ENCODE data around the gene SRSF7.
"Not testable (repeated sequence)": the region's sequence is repeated elsewhere in the genome, so short reads cannot be mapped to it uniquely, and the experiment has no call there.

Gene SRSF7

GRCh38 chr2:38763228-38763627 is 12.1 kb upstream of the SRSF7 start:
- H3K36me3 ChIP-seq (ENCODE audit: control insufficient read depth in 2 of 2, insufficient read depth in 2 of 2, low read length in 2 of 2) = no peaks in the 10 kb centered on the region
- H3K4me1 ChIP-seq (ENCODE audit: control insufficient read depth in 2 of 2, insufficient read depth in 2 of 2, low read length in 2 of 2) = no peaks in the 10 kb centered on the region
- H3K4me3 ChIP-seq (ENCODE audit: low read length in 2 of 2) = no peak overlapping the region
- H3K9ac ChIP-seq (ENCODE audit: low read depth in 1 of 2, low read length in 2 of 2) = no peak overlapping the region
- H3K9me3 ChIP-seq (ENCODE audit: control insufficient read depth in 2 of 2, low read length in 2 of 2) = no peaks in the 10 kb centered on the region
- H3K27ac ChIP-seq (ENCODE audit: low read depth in 2 of 2, low read length in 2 of 2) = no peak overlapping the region
- no peaks in the 10 kb centered on the region for H3K27me3 ChIP-seq (ENCODE audit: control insufficient read depth in 2 of 2, insufficient read depth in 2 of 2, low read length in 2 of 2)

DNA sequence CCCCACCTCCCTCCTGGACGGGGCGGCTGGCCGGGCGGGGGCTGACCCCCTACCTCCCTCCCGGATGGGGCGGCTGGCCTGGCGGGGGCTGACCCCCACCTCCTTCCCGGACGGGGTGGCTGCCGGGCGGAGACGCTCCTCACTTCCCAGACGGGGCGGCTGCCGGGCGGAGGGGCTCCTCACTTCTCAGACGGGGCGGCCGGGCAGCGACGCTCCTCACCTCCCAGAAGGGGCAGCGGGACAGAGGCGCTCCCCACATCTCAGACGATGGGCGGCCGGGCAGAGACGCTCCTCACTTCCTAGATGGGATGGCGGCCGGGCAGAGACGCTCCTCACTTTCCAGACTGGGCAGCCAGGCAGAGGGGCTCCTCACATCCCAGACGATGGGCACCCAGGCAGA is 4.7 kb upstream of the SRSF7 start:
- not testable (repeated sequence) for H3K4me3 ChIP-seq (ENCODE audit: low read length in 2 of 2); H3K27me3 ChIP-seq (ENCODE audit: control insufficient read depth in 2 of 2, insufficient read depth in 2 of 2, low read length in 2 of 2); H3K9ac ChIP-seq (ENCODE audit: low read depth in 1 of 2, low read length in 2 of 2); H3K36me3 ChIP-seq (ENCODE audit: control insufficient read depth in 2 of 2, insufficient read depth in 2 of 2, low read length in 2 of 2); H3K9me3 ChIP-seq (ENCODE audit: control insufficient read depth in 2 of 2, low read length in 2 of 2); H3K27ac ChIP-seq (ENCODE audit: low read depth in 2 of 2, low read length in 2 of 2); H3K4me1 ChIP-seq (ENCODE audit: control insufficient read depth in 2 of 2, insufficient read depth in 2 of 2, low read length in 2 of 2)

- H3K36me3 ChIP-seq (ENCODE audit: control insufficient read depth in 2 of 2, insufficient read depth in 2 of 2, low read length in 2 of 2) = peaks cover 0 to 2% of the 10 kb centered on the region in 2 donors
- H3K9me3 ChIP-seq (ENCODE audit: control insufficient read depth in 2 of 2, low read length in 2 of 2) = no peaks in the 10 kb centered on the region
- H3K4me3 ChIP-seq (ENCODE audit: low read length in 2 of 2) = peak overlapping the region in 1 of 2 donors; percentile 49
- no peaks in the 10 kb centered on the region for H3K27me3 ChIP-seq (ENCODE audit: control insufficient read depth in 2 of 2, insufficient read depth in 2 of 2, low read length in 2 of 2)
- peaks cover 3 to 10% of the 10 kb centered on the region in 2 donors for H3K4me1 ChIP-seq (ENCODE audit: control insufficient read depth in 2 of 2, insufficient read depth in 2 of 2, low read length in 2 of 2)
- H3K27ac ChIP-seq (ENCODE audit: low read depth in 2 of 2, low read length in 2 of 2) = no peak overlapping the region
- peak overlapping the region in 1 of 2 donors; percentile 0 for H3K9ac ChIP-seq (ENCODE audit: low read depth in 1 of 2, low read length in 2 of 2)
These were observed 3.3 kb upstream of the SRSF7 start for GRCh38 chr2:38754506-38754905.

GRCh38 chr2:38754049-38754448 is 2.9 kb upstream of the SRSF7 start:
- Histone ChIP-seq H3K9me3 (ENCODE audit: control insufficient read depth in 2 of 2, low read length in 2 of 2) (no peaks in the 10 kb centered on the region), H3K36me3 (ENCODE audit: control insufficient read depth in 2 of 2, insufficient read depth in 2 of 2, low read length in 2 of 2) (peaks cover 1 to 6% of the 10 kb centered on the region in 2 donors), H3K9ac (ENCODE audit: low read depth in 1 of 2, low read length in 2 of 2) (peak overlapping the region in 1 of 2 donors; percentile 0), H3K27ac (ENCODE audit: low read depth in 2 of 2, low read length in 2 of 2) (no peak overlapping the region), H3K4me3 (ENCODE audit: low read length in 2 of 2) (peak overlapping the region in 1 of 2 donors; percentile 49), H3K4me1 (ENCODE audit: control insufficient read depth in 2 of 2, insufficient read depth in 2 of 2, low read length in 2 of 2) (peaks cover 7 to 14% of the 10 kb centered on the region in 2 donors), H3K27me3 (ENCODE audit: control insufficient read depth in 2 of 2, insufficient read depth in 2 of 2, low read length in 2 of 2) (no peaks in the 10 kb centered on the region)

DNA sequence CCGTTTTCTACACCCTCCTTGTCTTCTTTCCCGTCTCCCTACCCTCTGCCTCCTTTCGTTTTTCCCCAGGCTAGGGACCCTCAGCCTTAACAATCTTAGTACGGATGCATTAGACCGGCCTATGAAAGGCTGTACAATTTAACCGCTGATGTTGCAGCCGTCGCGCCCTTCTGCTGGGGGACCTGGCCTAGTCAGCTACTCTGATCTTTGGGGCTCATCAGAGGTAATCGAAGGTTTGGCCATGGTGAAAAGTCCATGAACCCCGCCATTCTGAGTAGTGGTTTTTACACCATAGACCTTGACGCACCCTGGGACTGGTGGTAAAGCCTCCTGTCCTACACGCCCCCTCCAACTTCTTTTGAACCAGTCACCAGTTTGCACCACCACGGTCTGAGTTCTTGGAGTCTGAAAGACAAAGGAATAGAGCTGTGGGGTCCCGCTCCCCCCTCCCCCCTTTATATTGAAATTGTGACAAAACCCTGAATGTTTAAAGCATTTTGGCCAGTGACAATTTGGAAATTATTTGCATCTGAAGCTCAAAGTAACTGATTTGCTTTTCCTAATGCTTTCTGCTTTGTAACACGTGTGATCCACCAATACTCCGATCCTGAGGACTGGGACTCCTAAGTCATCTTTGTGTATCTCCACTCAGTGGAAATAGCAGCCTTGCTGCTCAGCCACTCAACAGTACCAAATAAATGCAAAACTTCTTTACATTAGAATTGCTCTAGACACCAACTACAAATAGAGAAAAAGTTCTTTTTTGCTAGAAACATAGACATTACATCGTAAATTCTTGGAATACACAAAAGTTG is 642 bp upstream of the SRSF7 start:
- Histone ChIP-seq H3K9me3 (ENCODE audit: control insufficient read depth in 2 of 2, low read length in 2 of 2) (no peaks in the 10 kb centered on the region), H3K27me3 (ENCODE audit: control insufficient read depth in 2 of 2, insufficient read depth in 2 of 2, low read length in 2 of 2) (no peaks in the 10 kb centered on the region), H3K36me3 (ENCODE audit: control insufficient read depth in 2 of 2, insufficient read depth in 2 of 2, low read length in 2 of 2) (peaks cover 23 to 29% of the 10 kb centered on the region in 2 donors), H3K27ac (ENCODE audit: low read depth in 2 of 2, low read length in 2 of 2) (peak overlapping the region; percentile 92 to 100), H3K4me3 (ENCODE audit: low read length in 2 of 2) (peak overlapping the region; percentile 83 to 100), H3K4me1 (ENCODE audit: control insufficient read depth in 2 of 2, insufficient read depth in 2 of 2, low read length in 2 of 2) (peaks cover 23 to 29% of the 10 kb centered on the region in 2 donors), H3K9ac (ENCODE audit: low read depth in 1 of 2, low read length in 2 of 2) (peak overlapping the region; percentile 93 to 99)

GRCh38 chr2:38750011-38750890 is 910 bp downstream of the SRSF7 start:
- Histone ChIP-seq H3K36me3 (ENCODE audit: control insufficient read depth in 2 of 2, insufficient read depth in 2 of 2, low read length in 2 of 2) (peaks cover 38 to 44% of the 10 kb centered on the region in 2 donors), H3K4me1 (ENCODE audit: control insufficient read depth in 2 of 2, insufficient read depth in 2 of 2, low read length in 2 of 2) (peaks cover 25 to 37% of the 10 kb centered on the region in 2 donors), H3K4me3 (ENCODE audit: low read length in 2 of 2) (peak overlapping the region; percentile 83 to 100), H3K27me3 (ENCODE audit: control insufficient read depth in 2 of 2, insufficient read depth in 2 of 2, low read length in 2 of 2) (no peaks in the 10 kb centered on the region), H3K9me3 (ENCODE audit: control insufficient read depth in 2 of 2, low read length in 2 of 2) (no peaks in the 10 kb centered on the region), H3K9ac (ENCODE audit: low read depth in 1 of 2, low read length in 2 of 2) (peak overlapping the region; percentile 93 to 99), H3K27ac (ENCODE audit: low read depth in 2 of 2, low read length in 2 of 2) (peak overlapping the region; percentile 92 to 100)

- H3K27me3 ChIP-seq (ENCODE audit: control insufficient read depth in 2 of 2, insufficient read depth in 2 of 2, low read length in 2 of 2) = no peaks in the 10 kb centered on the region
- H3K4me3 ChIP-seq (ENCODE audit: low read length in 2 of 2) = peak overlapping the region; percentile 83 to 100
- peaks cover 25 to 41% of the 10 kb centered on the region in 2 donors for H3K4me1 ChIP-seq (ENCODE audit: control insufficient read depth in 2 of 2, insufficient read depth in 2 of 2, low read length in 2 of 2)
- H3K9me3 ChIP-seq (ENCODE audit: control insufficient read depth in 2 of 2, low read length in 2 of 2) = no peaks in the 10 kb centered on the region
- H3K9ac ChIP-seq (ENCODE audit: low read depth in 1 of 2, low read length in 2 of 2) = peak overlapping the region; percentile 93 to 99
- H3K27ac ChIP-seq (ENCODE audit: low read depth in 2 of 2, low read length in 2 of 2) = no peak overlapping the region
- peaks cover 47 to 51% of the 10 kb centered on the region in 2 donors for H3K36me3 ChIP-seq (ENCODE audit: control insufficient read depth in 2 of 2, insufficient read depth in 2 of 2, low read length in 2 of 2)
These were observed 2.0 kb downstream of the SRSF7 start for GRCh38 chr2:38748943-38749804.

DNA sequence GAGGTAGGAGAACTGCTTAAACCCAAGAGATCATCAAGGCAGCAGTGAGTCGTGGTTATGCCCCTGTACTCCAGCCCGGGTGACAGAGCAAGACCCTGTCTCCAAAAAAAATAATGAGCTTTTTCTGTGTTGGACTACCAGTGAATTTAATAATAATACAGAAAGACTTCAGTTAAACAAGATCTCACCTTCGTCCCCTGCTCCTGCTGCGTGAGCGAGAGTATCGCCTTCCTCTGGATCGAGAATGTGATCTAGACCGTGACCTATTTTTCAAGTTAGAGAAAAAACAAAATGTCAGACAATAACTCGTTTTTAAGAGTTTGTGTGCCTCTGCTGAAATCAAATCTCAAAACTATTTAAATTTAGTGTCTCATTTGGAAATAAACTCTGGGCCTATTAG is 2.8 kb downstream of the SRSF7 start:
- peak overlapping the region in 1 of 2 donors; percentile 34 for H3K9ac ChIP-seq (ENCODE audit: low read depth in 1 of 2, low read length in 2 of 2)
- no peak overlapping the region for H3K27ac ChIP-seq (ENCODE audit: low read depth in 2 of 2, low read length in 2 of 2)
- peaks cover 55 to 58% of the 10 kb centered on the region in 2 donors for H3K36me3 ChIP-seq (ENCODE audit: control insufficient read depth in 2 of 2, insufficient read depth in 2 of 2, low read length in 2 of 2)
- H3K9me3 ChIP-seq (ENCODE audit: control insufficient read depth in 2 of 2, low read length in 2 of 2) = no peaks in the 10 kb centered on the region
- no peaks in the 10 kb centered on the region for H3K27me3 ChIP-seq (ENCODE audit: control insufficient read depth in 2 of 2, insufficient read depth in 2 of 2, low read length in 2 of 2)
- no peak overlapping the region for H3K4me3 ChIP-seq (ENCODE audit: low read length in 2 of 2)
- H3K4me1 ChIP-seq (ENCODE audit: control insufficient read depth in 2 of 2, insufficient read depth in 2 of 2, low read length in 2 of 2) = peaks cover 25 to 41% of the 10 kb centered on the region in 2 donors

DNA sequence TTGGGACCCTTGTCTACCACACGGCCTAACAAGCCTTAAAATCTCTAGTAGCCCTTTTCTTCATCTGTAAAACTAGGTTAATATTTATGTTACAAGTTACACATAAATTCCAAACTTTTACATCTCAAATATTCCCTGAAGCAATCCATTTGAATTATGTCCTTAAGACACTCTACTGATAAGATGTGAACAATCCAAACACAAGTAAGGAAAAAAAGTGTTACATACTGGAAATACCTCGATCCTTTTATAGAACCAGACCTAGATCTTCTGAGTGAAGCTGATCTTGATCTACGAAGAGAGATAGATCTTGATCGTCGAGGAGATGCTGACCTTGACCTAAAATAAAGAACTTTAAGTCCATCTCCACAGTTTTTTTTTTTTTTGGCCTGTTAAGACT is 3.3 kb downstream of the SRSF7 start:
- H3K36me3 ChIP-seq (ENCODE audit: control insufficient read depth in 2 of 2, insufficient read depth in 2 of 2, low read length in 2 of 2) = peaks cover 59 to 61% of the 10 kb centered on the region in 2 donors
- H3K27ac ChIP-seq (ENCODE audit: low read depth in 2 of 2, low read length in 2 of 2) = no peak overlapping the region
- H3K27me3 ChIP-seq (ENCODE audit: control insufficient read depth in 2 of 2, insufficient read depth in 2 of 2, low read length in 2 of 2) = no peaks in the 10 kb centered on the region
- no peak overlapping the region for H3K4me3 ChIP-seq (ENCODE audit: low read length in 2 of 2)
- H3K9ac ChIP-seq (ENCODE audit: low read depth in 1 of 2, low read length in 2 of 2) = no peak overlapping the region
- peaks cover 25 to 46% of the 10 kb centered on the region in 2 donors for H3K4me1 ChIP-seq (ENCODE audit: control insufficient read depth in 2 of 2, insufficient read depth in 2 of 2, low read length in 2 of 2)
- H3K9me3 ChIP-seq (ENCODE audit: control insufficient read depth in 2 of 2, low read length in 2 of 2) = no peaks in the 10 kb centered on the region

Data from mucosa of rectum (tissue), 2 donors.